Nephron progenitor cell (in vitro differentiated cells): ENCODE data around the gene NXPE1.

ENCODE experiments used
- DNase-seq: peaks from one replicate; pipeline ENCODE4 v3.0.0; 2021
- H3K27ac Mint-ChIP-seq: 2 replicates; pipeline ENCODE4 v1.8.0; 2021; ENCODE audit warnings: mild to moderate bottlenecking, moderate library complexity, mixed read lengths
- H3K27me3 Mint-ChIP-seq: 2 replicates; pipeline ENCODE4 v1.8.0; 2021; ENCODE audit warnings: mild to moderate bottlenecking, low read depth, mixed read lengths; ENCODE audit not compliant: poor library complexity
- H3K36me3 Mint-ChIP-seq: 2 replicates; pipeline ENCODE4 v1.8.0; 2021; ENCODE audit warnings: low read depth, mixed read lengths
- H3K4me1 Mint-ChIP-seq: 2 replicates; pipeline ENCODE4 v1.8.0; 2021; ENCODE audit warnings: mixed read lengths
- H3K4me3 Mint-ChIP-seq: 2 replicates; pipeline ENCODE4 v1.8.0; 2021; ENCODE audit warnings: mild to moderate bottlenecking, moderate library complexity, mixed read lengths
- H3K9me3 Mint-ChIP-seq: 2 replicates; pipeline ENCODE4 v1.8.0; 2021; ENCODE audit warnings: mild to moderate bottlenecking, moderate library complexity, mixed read lengths
- CTCF ChIP-seq: fragments of 200-600 bp; sonication (generic); IDR thresholded peaks from 2 replicates; pipeline ENCODE4 v1.5.0; 2021; ENCODE audit warnings: antibody characterized with exemption

NXPE1 gene

GRCh38 chr11:114566276-114566675 lies 6.6 kb upstream of the NXPE1 start:
- no peak for TF ChIP-seq CTCF
- Mint-ChIP-seq H3K36me3 (no peaks in the 10 kb centered on the region), H3K4me3 (no peak overlapping the region), H3K27ac (no peak overlapping the region), H3K27me3 (no peaks in the 10 kb centered on the region), H3K9me3 (peaks cover 2% of the 10 kb centered on the region), H3K4me1 (no peaks in the 10 kb centered on the region)
- DNase-seq = no peak

GRCh38 chr11:114564831-114565230 lies 5.2 kb upstream of the NXPE1 start:
- no peaks in the 10 kb centered on the region for H3K36me3 Mint-ChIP-seq
- H3K27ac Mint-ChIP-seq = no peak overlapping the region
- no peak for TF ChIP-seq CTCF
- no peak for DNase-seq
- H3K4me1 Mint-ChIP-seq = no peaks in the 10 kb centered on the region
- no peaks in the 10 kb centered on the region for H3K27me3 Mint-ChIP-seq
- no peaks in the 10 kb centered on the region for H3K9me3 Mint-ChIP-seq
- H3K4me3 Mint-ChIP-seq = no peak overlapping the region

GRCh38 chr11:114563077-114563476 lies 3.4 kb upstream of the NXPE1 start:
- Mint-ChIP-seq H3K36me3 (no peaks in the 10 kb centered on the region), H3K27ac (no peak overlapping the region), H3K4me3 (no peak overlapping the region), H3K4me1 (no peaks in the 10 kb centered on the region), H3K9me3 (no peaks in the 10 kb centered on the region), H3K27me3 (no peaks in the 10 kb centered on the region)
- DNase-seq = no peak
- no peak for TF ChIP-seq CTCF

- TF ChIP-seq CTCF = no peak
- no peak for DNase-seq
- H3K9me3 Mint-ChIP-seq = no peaks in the 10 kb centered on the region
- no peaks in the 10 kb centered on the region for H3K4me1 Mint-ChIP-seq
- H3K4me3 Mint-ChIP-seq = no peak overlapping the region
- no peak overlapping the region for H3K27ac Mint-ChIP-seq
- H3K27me3 Mint-ChIP-seq = no peaks in the 10 kb centered on the region
- H3K36me3 Mint-ChIP-seq = no peaks in the 10 kb centered on the region
Observed at GRCh38 chr11:114562166-114562916, 2.7 kb upstream of the NXPE1 start.

GRCh38 chr11:114556135-114556534 lies 3.5 kb downstream of the NXPE1 start:
- H3K4me3 Mint-ChIP-seq = no peak overlapping the region
- no peaks in the 10 kb centered on the region for H3K4me1 Mint-ChIP-seq
- H3K27me3 Mint-ChIP-seq = no peaks in the 10 kb centered on the region
- no peak for TF ChIP-seq CTCF
- H3K9me3 Mint-ChIP-seq = no peaks in the 10 kb centered on the region
- no peak overlapping the region for H3K27ac Mint-ChIP-seq
- no peak for DNase-seq
- H3K36me3 Mint-ChIP-seq = no peaks in the 10 kb centered on the region

- Mint-ChIP-seq H3K27ac (no peak overlapping the region), H3K27me3 (no peaks in the 10 kb centered on the region), H3K4me3 (no peak overlapping the region), H3K36me3 (no peaks in the 10 kb centered on the region), H3K9me3 (no peaks in the 10 kb centered on the region), H3K4me1 (no peaks in the 10 kb centered on the region)
- TF ChIP-seq CTCF = no peak
- DNase-seq = no peak
Observed at GRCh38 chr11:114553642-114554041, 6.0 kb downstream of the NXPE1 start.
